HCT116 (cell line): ENCODE data around the gene CTCFL. TPM values are rescaled to one million over a fixed set of nuclear protein-coding genes. Genes with fewer than 3 reads are reported as not detected.
A peak's percentile ranks its signal among the peaks of the same experiment; 100 is the strongest.

Source experiments
- ATAC-seq: fragments of 200-7000 bp; cut with Tn5 transposase; 2 replicates; pipeline ENCODE4 v1.9.1; 2020; ENCODE audit warnings: mild to moderate bottlenecking, moderate library complexity
- BruUV-seq: library from RNA; stranded (reverse); fragments of 400-500 nt; replicated peaks from 2 replicates; lab custom pipeline; 2021; lab: Mats Ljungman, UMichigan
- CTCF ChIA-PET: fragments of 300-600 bp; sonication (Branson Sonifier 250); formaldehyde crosslinking; loops from one replicate; lab custom pipeline; 2021; ENCODE audit warnings: antibody characterized with exemption; lab: Charles Lee
- POLR2A ChIA-PET: fragments of 300-600, 350-600 bp; sonication (Branson Sonifier 250); formaldehyde crosslinking; loops from one replicate; lab custom pipeline; 2021; ENCODE audit warnings: antibody characterized with exemption; lab: Charles Lee
- RAD21 ChIA-PET, 2 experiments: fragments of 300-600 bp; sonication (Branson Sonifier 250); formaldehyde crosslinking; loops; one replicate each; lab custom pipeline; 2023; ENCODE audit warnings: low total read pairs in 2 of 2; ENCODE audit not compliant: uncharacterized antibody in 2 of 2, unreplicated experiment in 2 of 2, low non-redundant PET in 1 of 2; lab: Charles Lee
- DNase-seq: peaks from one replicate; pipeline ENCODE4 v3.0.0-alpha.2; 2010; ENCODE audit warnings: low read depth, low spot score
- H2AFZ ChIP-seq: fragments of 200-600 bp; shearing (Covaris generic), sonication (generic); 2 replicates; pipeline ENCODE4 v1.6.1; 2017; ENCODE audit warnings: low read depth, mixed run types, mixed read lengths, antibody characterized with exemption, low read length; ENCODE audit not compliant: poor library complexity, severe bottlenecking
- H3K27ac ChIP-seq: 2 replicates; pipeline ENCODE4 v1.5.1; 2012; ENCODE audit warnings: low read depth, low read length
- H3K27me3 ChIP-seq: fragments of 200-600 bp; sonication (generic); 2 replicates; pipeline ENCODE4 v1.6.1; 2016; ENCODE audit warnings: mixed run types, low read length, mixed read lengths; ENCODE audit not compliant: insufficient read depth
- H3K36me3 ChIP-seq, 2 experiments: fragments of 200-500 bp in 1 of 2; fragments of 200-600 bp in 1 of 2; sonication (Bioruptor generic) in 1 of 2; sonication (generic) in 1 of 2; 2 replicates each; pipeline versions ENCODE4 v1.5.1 to v1.6.1; 2014 to 2016; ENCODE audit warnings: low read length in 2 of 2, inconsistent platforms in 1 of 2, mixed read lengths in 1 of 2, mixed run types in 1 of 2; ENCODE audit not compliant: insufficient read depth in 2 of 2, control insufficient read depth in 1 of 2
- H3K4me1 ChIP-seq, 2 experiments: fragments of 200-600 bp in 1 of 2; sonication (generic) in 1 of 2; 2 replicates each; pipeline versions ENCODE4 v1.5.1 to v1.6.1; 2012 to 2017; ENCODE audit warnings: low read length in 2 of 2, inconsistent platforms in 1 of 2, mild to moderate bottlenecking in 1 of 2, mixed read lengths in 1 of 2, mixed run types in 1 of 2, moderate library complexity in 1 of 2; ENCODE audit not compliant: insufficient read depth in 2 of 2, control insufficient read depth in 1 of 2
- H3K4me2 ChIP-seq: fragments of 200-600 bp; sonication (generic); 2 replicates; pipeline ENCODE4 v1.6.1; 2017; ENCODE audit warnings: mixed run types, low read length, mixed read lengths
- H3K4me3 ChIP-seq, 2 experiments: fragments of 200-600 bp in 1 of 2; sonication (generic) in 1 of 2; replicated peaks in 1 of 2; 2 replicates each; pipeline ENCODE4 v1.5.1; 2011 to 2016; ENCODE audit warnings: low read length in 2 of 2, control low read depth in 1 of 2, low read depth in 1 of 2, mild to moderate bottlenecking in 1 of 2, mixed read lengths in 1 of 2, mixed run types in 1 of 2
- H3K79me2 ChIP-seq: fragments of 200-600 bp; sonication (generic); 2 replicates; pipeline ENCODE4 v1.6.1; 2017; ENCODE audit warnings: mild to moderate bottlenecking, mixed run types, low read length, moderate library complexity, mixed read lengths; ENCODE audit not compliant: insufficient read depth
- H3K9ac ChIP-seq: fragments of 200-600 bp; sonication (generic); 2 replicates; pipeline ENCODE4 v1.6.1; 2016; ENCODE audit warnings: low read length, mixed read lengths
- H3K9me2 ChIP-seq: fragments of 200-600 bp; sonication (generic), shearing (Covaris generic); 2 replicates; pipeline ENCODE4 v1.6.1; 2017; ENCODE audit warnings: mixed run types, mild to moderate bottlenecking, moderate library complexity; ENCODE audit not compliant: insufficient read depth
- H3K9me3 ChIP-seq, 2 experiments: fragments of 200-500 bp in 1 of 2; fragments of 200-600 bp in 1 of 2; sonication (Bioruptor generic) in 1 of 2; sonication (generic) in 1 of 2; 2 replicates each; pipeline ENCODE4 v1.6.1; 2014 to 2017; ENCODE audit warnings: low read length in 2 of 2, mixed read lengths in 2 of 2, inconsistent platforms in 1 of 2, low read depth in 1 of 2, mild to moderate bottlenecking in 1 of 2, mixed run types in 1 of 2, moderate library complexity in 1 of 2; ENCODE audit not compliant: control insufficient read depth in 1 of 2, insufficient read depth in 1 of 2
- H4K20me1 ChIP-seq: fragments of 200-600 bp; sonication (generic), shearing (Covaris generic); 2 replicates; pipeline ENCODE4 v1.6.1; 2017; ENCODE audit warnings: mixed run types, mild to moderate bottlenecking, moderate library complexity; ENCODE audit not compliant: insufficient read depth
- CBX3 ChIP-seq: IDR thresholded peaks from 2 replicates; pipeline ENCODE4 v1.6.1; 2012; ENCODE audit warnings: low read depth
- CEBPB ChIP-seq: IDR thresholded peaks from 2 replicates; pipeline ENCODE4 v1.6.1; 2012; ENCODE audit warnings: low read depth
- ELF1 ChIP-seq: IDR thresholded peaks from 2 replicates; pipeline ENCODE4 v1.6.1; 2012; ENCODE audit warnings: low read depth, borderline replicate concordance
- EZH2phosphoT487 ChIP-seq: fragments of 200-600 bp; IDR thresholded peaks from 2 replicates; pipeline ENCODE4 v1.6.1; 2018; ENCODE audit warnings: antibody characterized with exemption, borderline replicate concordance
- FOSL1 ChIP-seq: IDR thresholded peaks from 2 replicates; pipeline ENCODE4 v1.6.1; 2012; ENCODE audit warnings: low read depth
- JUND ChIP-seq: IDR thresholded peaks from 2 replicates; pipeline ENCODE4 v1.6.1; 2012
- RAD21 ChIP-seq: IDR thresholded peaks from 2 replicates; pipeline ENCODE4 v1.6.1; 2012; ENCODE audit warnings: low read depth, mild to moderate bottlenecking
- SIN3A ChIP-seq: IDR thresholded peaks from 2 replicates; pipeline ENCODE4 v1.6.1; 2012; ENCODE audit warnings: low read depth
- SP1 ChIP-seq: IDR thresholded peaks from 2 replicates; pipeline ENCODE4 v1.6.1; 2012; ENCODE audit warnings: low read depth
- SRF ChIP-seq: IDR thresholded peaks from 2 replicates; pipeline ENCODE4 v1.6.1; 2012; ENCODE audit warnings: low read depth
- TCF7L2 ChIP-seq: IDR thresholded peaks from 2 replicates; pipeline ENCODE4 v1.7.0; 2011; ENCODE audit warnings: borderline replicate concordance, inconsistent platforms; ENCODE audit not compliant: insufficient read depth, insufficient read length; ENCODE audit errors: extremely low read depth
- YY1 ChIP-seq: IDR thresholded peaks from 2 replicates; pipeline ENCODE4 v1.6.1; 2011; ENCODE audit warnings: low read length, low read depth, moderate library complexity, mild to moderate bottlenecking; ENCODE audit not compliant: insufficient replicate concordance; ENCODE audit errors: extremely low read depth
- intact Hi-C: fragments of 100-400 bp; cut with micrococcal nuclease; formaldehyde crosslinking; loops from 2 replicates; pipeline ENCODE4 v1.10.0; 2022
- total RNA-seq: library from RNA; stranded (reverse); gene quantifications from one replicate; pipeline ENCODE4 v1.2.1, GENCODE V29; 2021; ENCODE audit not compliant: unreplicated experiment
- TF ChIP-seq, protein P1 (sequence below), 3 experiments: fragments of 200-600 bp in 1 of 3; sonication (generic) in 1 of 3; IDR thresholded peaks in 2 of 3; conservative IDR thresholded peaks in 1 of 3; 2 replicates each; pipeline ENCODE4 v1.5.1; 2012 to 2017; ENCODE audit warnings: low read depth in 2 of 3, low read length in 2 of 3, antibody characterized with exemption in 1 of 3, borderline replicate concordance in 1 of 3, control low read depth in 1 of 3, mild to moderate bottlenecking in 1 of 3, mixed read lengths in 1 of 3, mixed run types in 1 of 3, moderate library complexity in 1 of 3; ENCODE audit not compliant: insufficient read depth in 1 of 3
- TF ChIP-seq, protein P2 (sequence below): IDR thresholded peaks from 2 replicates; pipeline ENCODE4 v1.6.1; 2012

Gene CTCFL
- total RNA-seq, 1 experiment from 2014 or later: 0.34 TPM

DNA sequence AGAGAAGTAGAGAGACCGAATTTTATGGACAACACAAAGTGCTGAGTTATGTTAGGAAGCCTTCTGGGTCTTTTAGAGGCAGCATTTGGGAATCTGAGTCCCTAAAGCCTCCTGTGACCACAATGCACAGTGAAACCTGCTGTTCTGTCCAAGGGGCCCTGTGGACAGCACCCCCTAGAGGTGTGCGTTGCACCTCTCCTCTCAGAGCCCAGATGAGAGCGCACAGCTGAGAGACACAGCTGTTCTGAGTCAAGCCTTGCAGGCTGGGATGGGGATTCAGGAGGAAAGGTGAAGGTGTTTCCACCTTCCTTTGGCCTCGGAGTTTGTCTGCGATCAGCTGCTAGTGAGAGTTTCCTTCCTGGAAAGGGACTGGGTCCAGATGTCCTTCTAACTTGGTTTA is 49.0 kb upstream of the CTCFL start:
- Histone ChIP-seq H3K4me1 (no peaks in the 10 kb centered on the region), H4K20me1 (no peaks in the 10 kb centered on the region), H3K4me2 (no peak overlapping the region), H3K27ac (no peak overlapping the region), H3K9me2 (no peaks in the 10 kb centered on the region), H3K27me3 (peaks cover 51% of the 10 kb centered on the region), H3K36me3 (no peaks in the 10 kb centered on the region), H3K4me3 (no peak overlapping the region), H3K9ac (no peak overlapping the region), H2AFZ (no peak overlapping the region), H3K79me2 (no peaks in the 10 kb centered on the region), H3K9me3 (no peaks in the 10 kb centered on the region)
- intact Hi-C loops: no loop called here
- RAD21 ChIA-PET: no interaction called here
- CTCF ChIA-PET: no interaction called here
- POLR2A ChIA-PET: no interaction called here
- ATAC-seq (peak; percentile 83), DNase-seq (no peak)
- BruUV-seq: no TSS peak
- TF ChIP-seq, protein P1, sequence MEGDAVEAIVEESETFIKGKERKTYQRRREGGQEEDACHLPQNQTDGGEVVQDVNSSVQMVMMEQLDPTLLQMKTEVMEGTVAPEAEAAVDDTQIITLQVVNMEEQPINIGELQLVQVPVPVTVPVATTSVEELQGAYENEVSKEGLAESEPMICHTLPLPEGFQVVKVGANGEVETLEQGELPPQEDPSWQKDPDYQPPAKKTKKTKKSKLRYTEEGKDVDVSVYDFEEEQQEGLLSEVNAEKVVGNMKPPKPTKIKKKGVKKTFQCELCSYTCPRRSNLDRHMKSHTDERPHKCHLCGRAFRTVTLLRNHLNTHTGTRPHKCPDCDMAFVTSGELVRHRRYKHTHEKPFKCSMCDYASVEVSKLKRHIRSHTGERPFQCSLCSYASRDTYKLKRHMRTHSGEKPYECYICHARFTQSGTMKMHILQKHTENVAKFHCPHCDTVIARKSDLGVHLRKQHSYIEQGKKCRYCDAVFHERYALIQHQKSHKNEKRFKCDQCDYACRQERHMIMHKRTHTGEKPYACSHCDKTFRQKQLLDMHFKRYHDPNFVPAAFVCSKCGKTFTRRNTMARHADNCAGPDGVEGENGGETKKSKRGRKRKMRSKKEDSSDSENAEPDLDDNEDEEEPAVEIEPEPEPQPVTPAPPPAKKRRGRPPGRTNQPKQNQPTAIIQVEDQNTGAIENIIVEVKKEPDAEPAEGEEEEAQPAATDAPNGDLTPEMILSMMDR (IDR thresholded peaks at IDR 0.05 in 2 of 3, conservative IDR thresholded peaks at IDR 0.05 in 1 of 3; ENCODE audit: borderline replicate concordance in 1 of 3, insufficient read depth in 1 of 3, low read depth in 2 of 3, low read length in 2 of 3): peak in 2 of 3 experiments; percentile 68 to 76; a peak in 4 of 6 replicates
- no peak for TF ChIP-seq CBX3
- peak; percentile 10; the same call in 1 of the 2 replicates for TF ChIP-seq RAD21

DNA sequence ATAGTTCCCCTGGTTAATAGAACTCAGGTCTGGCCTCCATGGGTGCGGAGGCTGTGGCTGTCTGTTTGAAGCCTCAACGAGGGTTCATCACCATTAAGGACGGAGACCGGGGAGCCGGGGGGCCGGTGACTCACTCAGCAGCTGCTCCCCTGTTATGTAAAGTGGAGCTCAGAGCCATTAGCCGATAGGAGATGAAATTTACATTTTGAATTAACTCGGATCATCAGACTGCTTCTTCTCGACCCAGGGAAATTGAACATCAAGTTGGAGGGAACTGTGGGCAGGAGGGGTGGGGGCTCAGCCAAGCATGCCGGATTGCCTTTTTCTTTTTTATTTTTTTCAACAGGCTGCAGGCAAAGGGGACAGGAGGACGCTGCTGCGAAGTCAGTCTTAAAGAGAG is 48.3 kb upstream of the CTCFL start:
- Histone ChIP-seq H3K4me2 (no peak overlapping the region), H3K27ac (no peak overlapping the region), H3K4me3 (no peak overlapping the region), H3K36me3 (no peaks in the 10 kb centered on the region), H3K9me2 (no peaks in the 10 kb centered on the region), H2AFZ (no peak overlapping the region), H3K9ac (no peak overlapping the region), H3K4me1 (no peaks in the 10 kb centered on the region), H3K79me2 (no peaks in the 10 kb centered on the region), H4K20me1 (no peaks in the 10 kb centered on the region), H3K27me3 (peaks cover 48% of the 10 kb centered on the region), H3K9me3 (no peaks in the 10 kb centered on the region)
- ChIA-PET RAD21 (no interaction called here), CTCF (no interaction called here), POLR2A (no interaction called here)
- BruUV-seq: no TSS peak
- intact Hi-C loops: no loop called here
- DNase-seq (no peak), ATAC-seq (no peak)
- TF ChIP-seq JUND (no peak), FOSL1 (no peak), YY1 (no peak), EZH2phosphoT487 (no peak), SIN3A (no peak), SRF (no peak), TCF7L2 (no peak), CEBPB (no peak), SP1 (no peak), ELF1 (no peak), RAD21 (no peak)
- TF ChIP-seq, protein P1 (IDR thresholded peaks at IDR 0.05 in 2 of 3, conservative IDR thresholded peaks at IDR 0.05 in 1 of 3; ENCODE audit: borderline replicate concordance in 1 of 3, insufficient read depth in 1 of 3, low read depth in 2 of 3, low read length in 2 of 3): no peak
- TF ChIP-seq, protein P2, sequence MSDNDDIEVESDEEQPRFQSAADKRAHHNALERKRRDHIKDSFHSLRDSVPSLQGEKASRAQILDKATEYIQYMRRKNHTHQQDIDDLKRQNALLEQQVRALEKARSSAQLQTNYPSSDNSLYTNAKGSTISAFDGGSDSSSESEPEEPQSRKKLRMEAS: no peak
